Stimulated activated CD8-positive, alpha-beta memory T cell treated with anti-CD3 and anti-CD28 coated beads, Interleukin-7, amount 100 ng/mL, for 1 hour (primary cell): ENCODE results near the gene TRAF6.

Experiments
- DNase-seq, 2 donors: peaks; one replicate each; pipeline ENCODE4 v3.0.0-alpha.2; 2020; ENCODE audit warnings: low read depth in 2 of 2

The TRAF6 gene

GRCh38 chr11:36458129-36458915 lies 51.8 kb downstream of the TRAF6 start:
- no peak for DNase-seq

- no peak for DNase-seq
Observed at GRCh38 chr11:36456156-36456555, 53.9 kb downstream of the TRAF6 start.

- DNase-seq: no peak
Observed at GRCh38 chr11:36455658-36456111, 54.4 kb downstream of the TRAF6 start.

- DNase-seq: no peak
Observed at GRCh38 chr11:36454941-36455631, 55.0 kb downstream of the TRAF6 start.

- DNase-seq: no peak
Observed at GRCh38 chr11:36454551-36454940, 55.5 kb downstream of the TRAF6 start.

GRCh38 chr11:36453678-36454077 lies 56.4 kb downstream of the TRAF6 start:
- no peak for DNase-seq

GRCh38 chr11:36452961-36453360 lies 57.1 kb downstream of the TRAF6 start:
- no peak for DNase-seq

GRCh38 chr11:36452236-36452940 lies 57.7 kb downstream of the TRAF6 start:
- DNase-seq: no peak

GRCh38 chr11:36451681-36452080 lies 58.4 kb downstream of the TRAF6 start:
- no peak for DNase-seq

- DNase-seq: no peak
Observed at GRCh38 chr11:36451045-36451444, 59.0 kb downstream of the TRAF6 start.

- no peak for DNase-seq
Observed at GRCh38 chr11:36450110-36450572, 59.9 kb downstream of the TRAF6 start.

GRCh38 chr11:36449561-36450096 lies 60.4 kb downstream of the TRAF6 start:
- no peak for DNase-seq

- DNase-seq: no peak
Observed at GRCh38 chr11:36447947-36448346, 62.1 kb downstream of the TRAF6 start.

- DNase-seq: no peak
Observed at GRCh38 chr11:36447514-36447913, 62.6 kb downstream of the TRAF6 start.

GRCh38 chr11:36446135-36446534 lies 63.9 kb downstream of the TRAF6 start:
- no peak for DNase-seq

- no peak for DNase-seq
Observed at GRCh38 chr11:36443661-36444060, 66.4 kb downstream of the TRAF6 start.

- DNase-seq: no peak
Observed at GRCh38 chr11:36441610-36442208, 68.4 kb downstream of the TRAF6 start.

GRCh38 chr11:36438126-36438525 lies 71.9 kb downstream of the TRAF6 start:
- no peak for DNase-seq

GRCh38 chr11:36437413-36437812 lies 72.7 kb downstream of the TRAF6 start:
- no peak for DNase-seq
